Effector memory CD4-positive, alpha-beta T cell (primary cell): ENCODE measurements around the gene ECT2L.

ENCODE experiments used
- DNase-seq, 3 donors: peaks; one replicate each; pipeline ENCODE4 v3.0.0-alpha.2; 2020
- H3K27ac ChIP-seq: 2 replicates; pipeline ENCODE4 v1.7.0; 2013; ENCODE audit warnings: mild to moderate bottlenecking, low read length, moderate library complexity; ENCODE audit not compliant: insufficient read depth, poor library complexity, severe bottlenecking
- H3K27me3 ChIP-seq: replicated peaks from 2 replicates; pipeline ENCODE4 v1.7.0; 2013; ENCODE audit warnings: mild to moderate bottlenecking, low read length; ENCODE audit not compliant: insufficient read depth, control insufficient read depth, poor library complexity, severe bottlenecking
- H3K36me3 ChIP-seq: 2 replicates; pipeline ENCODE4 v1.7.0; 2013; ENCODE audit warnings: mild to moderate bottlenecking, low read length, moderate library complexity; ENCODE audit not compliant: control insufficient read depth, insufficient read depth
- H3K4me1 ChIP-seq: 2 replicates; pipeline ENCODE4 v1.7.0; 2013; ENCODE audit warnings: low read length, mild to moderate bottlenecking; ENCODE audit not compliant: control insufficient read depth, insufficient read depth, poor library complexity, severe bottlenecking
- H3K4me3 ChIP-seq: 2 replicates; pipeline ENCODE4 v1.7.0; 2013; ENCODE audit warnings: low read length, low read depth, mild to moderate bottlenecking; ENCODE audit not compliant: insufficient read depth, poor library complexity, severe bottlenecking
- H3K9me3 ChIP-seq: 2 replicates; pipeline ENCODE4 v1.7.0; 2013; ENCODE audit warnings: mild to moderate bottlenecking, low read length, moderate library complexity; ENCODE audit not compliant: control insufficient read depth

ECT2L gene

DNA sequence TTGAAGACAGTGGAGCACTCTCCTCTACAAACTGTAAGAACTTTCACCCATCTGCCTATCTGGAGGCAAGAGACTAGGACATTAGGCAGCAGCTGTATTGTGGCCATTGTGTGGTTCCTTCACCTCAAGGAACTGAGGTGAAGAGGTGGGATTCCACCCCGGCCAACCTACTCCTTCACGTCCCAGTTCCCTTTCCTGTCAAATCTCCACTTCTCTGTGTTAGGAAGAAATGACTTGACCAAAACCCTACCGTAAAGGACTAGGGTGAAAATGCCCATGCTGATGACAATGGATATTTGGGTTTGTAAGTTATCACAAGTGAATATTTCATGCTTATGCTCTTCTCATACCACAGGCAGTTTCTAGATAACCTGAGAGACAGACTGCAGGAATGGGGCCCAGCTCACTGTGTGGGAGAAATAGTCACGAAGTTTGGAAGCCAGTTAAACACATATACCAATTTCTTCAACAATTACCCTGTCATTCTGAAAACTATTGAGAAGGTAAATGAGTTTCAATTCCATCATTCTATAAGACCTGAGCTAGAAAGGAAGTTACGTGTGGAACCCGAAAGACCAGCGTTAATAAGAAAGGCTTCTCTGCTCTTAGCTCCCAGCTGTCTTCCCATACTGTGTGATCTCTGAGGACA, 86.6 kb downstream of the ECT2L start:
- Histone ChIP-seq H3K36me3 (no peaks in the 10 kb centered on the region), H3K9me3 (no peaks in the 10 kb centered on the region), H3K27ac (no peak overlapping the region), H3K4me3 (no peak overlapping the region), H3K4me1 (no peaks in the 10 kb centered on the region), H3K27me3 (no peaks in the 10 kb centered on the region)
- no peak for DNase-seq

DNA sequence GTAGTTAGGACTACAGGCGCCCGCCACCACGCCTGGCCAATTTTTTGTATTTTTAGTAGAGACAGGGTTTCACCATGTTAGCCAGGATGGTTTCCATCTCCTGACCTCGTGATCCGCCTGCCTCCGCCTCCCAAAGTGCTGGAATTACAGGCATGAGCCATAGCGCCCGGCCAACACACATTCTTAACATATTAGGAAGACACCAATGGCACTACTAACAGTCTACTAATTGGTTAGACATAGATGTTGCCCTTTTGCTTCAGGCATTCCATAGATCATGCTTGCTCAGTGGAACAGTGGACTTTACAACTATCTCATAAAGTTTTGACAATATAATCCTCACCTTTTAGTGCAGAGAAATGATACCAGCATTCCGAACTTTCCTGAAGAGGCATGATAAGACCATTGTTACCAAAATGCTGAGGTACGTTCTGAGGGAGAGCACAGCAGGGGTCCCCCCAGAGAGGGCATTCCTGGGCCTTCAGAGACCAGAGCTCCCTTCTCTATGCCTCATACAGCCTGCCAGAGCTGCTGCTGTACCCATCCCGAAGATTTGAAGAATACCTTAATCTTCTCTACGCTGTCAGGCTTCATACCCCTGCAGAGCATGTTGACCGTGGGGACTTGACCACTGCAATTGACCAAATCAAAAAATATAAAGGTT, 89.4 kb downstream of the ECT2L start:
- Histone ChIP-seq H3K4me1 (no peaks in the 10 kb centered on the region), H3K4me3 (no peak overlapping the region), H3K27me3 (no peaks in the 10 kb centered on the region), H3K27ac (no peak overlapping the region), H3K36me3 (no peaks in the 10 kb centered on the region), H3K9me3 (no peaks in the 10 kb centered on the region)
- no peak for DNase-seq

DNA sequence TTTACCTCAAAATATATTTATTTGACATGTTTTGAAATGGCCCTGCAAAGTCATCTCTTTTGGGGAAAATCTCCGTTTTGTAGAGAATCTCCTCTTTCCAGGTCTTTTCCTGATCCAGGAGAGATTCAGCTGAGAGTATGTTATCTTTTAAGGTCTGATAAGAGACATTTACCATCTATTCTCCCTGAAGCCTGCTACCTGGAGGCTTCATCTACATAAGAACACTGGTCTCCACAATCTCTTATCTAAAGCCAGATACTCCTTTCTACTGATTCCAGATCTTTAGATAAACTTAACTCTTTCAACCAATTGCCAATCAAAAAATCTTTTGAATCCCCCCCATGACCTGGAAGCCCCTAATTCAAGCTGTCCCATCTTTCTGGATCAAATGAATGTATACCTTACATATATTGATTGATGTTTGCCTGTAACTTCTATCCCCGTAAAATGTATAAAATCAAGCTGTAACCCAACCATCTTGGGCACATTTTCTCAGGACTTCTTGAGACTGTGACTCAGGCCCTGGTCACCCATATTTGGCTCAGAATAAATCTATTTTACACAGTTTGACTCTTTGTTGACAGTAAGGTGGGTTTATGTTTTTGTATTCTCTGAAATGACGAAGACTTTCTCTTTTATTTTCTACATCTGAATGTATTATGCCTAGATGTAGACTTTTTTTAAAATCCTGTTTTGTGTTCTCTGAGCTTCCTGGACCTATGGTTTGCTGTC, 95.5 kb downstream of the ECT2L start:
- H3K9me3 ChIP-seq, result no peaks in the 10 kb centered on the region
- H3K36me3 ChIP-seq, result no peaks in the 10 kb centered on the region
- H3K4me3 ChIP-seq, result no peak overlapping the region
- H3K27ac ChIP-seq, result no peak overlapping the region
- H3K27me3 ChIP-seq, result no peaks in the 10 kb centered on the region
- no peaks in the 10 kb centered on the region for H3K4me1 ChIP-seq
- DNase-seq, result no peak

DNA sequence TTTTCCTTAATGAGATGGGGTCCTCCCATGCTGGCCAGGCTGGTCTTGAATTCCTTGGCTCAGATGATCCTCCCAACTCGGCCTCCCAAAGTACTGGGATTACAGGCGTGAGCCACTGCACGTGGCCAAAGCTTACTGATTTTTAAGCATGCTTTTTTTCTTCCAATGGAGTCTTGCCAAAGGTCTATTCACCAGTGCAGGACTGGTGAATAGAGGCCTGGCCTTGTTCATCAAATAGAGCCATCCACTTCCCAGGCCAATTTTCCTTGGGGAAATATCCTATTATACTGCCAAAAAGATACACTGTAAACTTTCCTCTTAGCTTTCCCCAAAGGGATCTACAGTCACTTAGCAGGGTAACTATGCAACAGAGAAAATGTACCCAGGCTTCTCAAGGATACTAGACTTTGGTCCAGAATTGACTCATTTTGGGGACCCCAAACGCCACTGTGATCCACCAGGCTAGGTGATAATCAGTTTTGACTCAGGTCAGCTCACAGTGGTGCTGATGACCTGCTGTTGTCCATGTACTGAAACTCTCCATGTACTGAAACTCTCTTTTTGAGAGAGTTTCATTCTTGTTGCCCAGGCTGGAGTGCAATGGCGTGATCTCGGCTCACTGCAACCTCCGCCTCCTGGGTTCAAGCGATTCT, 100.3 kb downstream of the ECT2L start:
- H3K36me3 ChIP-seq, result no peaks in the 10 kb centered on the region

DNA sequence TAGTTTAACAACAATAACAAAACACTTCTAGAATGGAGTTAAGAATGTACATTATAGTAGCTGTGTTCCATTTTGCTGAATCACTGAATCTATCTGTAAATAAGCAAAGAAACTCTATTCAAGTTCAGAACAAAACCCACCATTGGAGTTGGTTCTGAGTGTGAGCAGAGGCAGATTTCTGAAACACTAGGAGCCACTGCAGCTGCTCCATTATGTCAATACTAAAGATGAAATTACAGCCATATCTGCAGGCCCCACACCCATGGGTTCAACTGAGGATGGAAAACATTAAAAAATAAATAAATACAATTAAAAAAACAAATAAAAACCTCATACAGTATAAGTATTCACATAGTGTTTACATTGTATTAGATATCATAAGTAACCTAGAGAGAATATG, 101.1 kb downstream of the ECT2L start:
- Histone ChIP-seq H3K4me3 (no peak overlapping the region), H3K27me3 (no peaks in the 10 kb centered on the region), H3K27ac (no peak overlapping the region), H3K36me3 (no peaks in the 10 kb centered on the region), H3K9me3 (no peaks in the 10 kb centered on the region), H3K4me1 (no peaks in the 10 kb centered on the region)
- no peak for DNase-seq

More for the DNA sequence above, 100.3 kb downstream of the ECT2L start:
- DNase-seq, result no peak
- Histone ChIP-seq H3K9me3 (no peaks in the 10 kb centered on the region), H3K27me3 (no peaks in the 10 kb centered on the region), H3K4me3 (no peak overlapping the region), H3K27ac (no peak overlapping the region), H3K4me1 (no peaks in the 10 kb centered on the region)

DNA sequence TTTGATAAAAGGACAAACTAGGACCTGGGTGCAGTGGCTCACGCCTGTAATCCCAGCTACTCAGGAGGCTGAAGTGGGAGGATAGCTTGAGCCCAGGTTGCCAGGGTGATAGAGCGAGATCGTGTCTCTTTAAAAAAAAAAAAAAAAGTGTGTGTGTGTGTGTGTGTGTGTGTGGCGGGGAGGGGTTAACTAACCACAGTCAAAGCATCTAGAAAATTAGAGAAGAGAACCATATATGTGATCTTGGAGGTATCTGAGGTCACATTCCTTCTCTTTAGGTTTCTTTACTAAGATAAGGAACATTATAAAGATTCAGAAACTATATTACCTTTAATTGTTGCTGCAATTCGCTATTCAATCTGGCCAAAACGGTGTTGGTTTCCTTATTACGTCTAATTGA, 111.3 kb downstream of the ECT2L start:
- Histone ChIP-seq H3K27me3 (no peaks in the 10 kb centered on the region), H3K4me3 (no peak overlapping the region), H3K27ac (no peak overlapping the region), H3K36me3 (peaks cover 72% of the 10 kb centered on the region), H3K4me1 (no peaks in the 10 kb centered on the region), H3K9me3 (no peaks in the 10 kb centered on the region)
- no peak for DNase-seq

DNA sequence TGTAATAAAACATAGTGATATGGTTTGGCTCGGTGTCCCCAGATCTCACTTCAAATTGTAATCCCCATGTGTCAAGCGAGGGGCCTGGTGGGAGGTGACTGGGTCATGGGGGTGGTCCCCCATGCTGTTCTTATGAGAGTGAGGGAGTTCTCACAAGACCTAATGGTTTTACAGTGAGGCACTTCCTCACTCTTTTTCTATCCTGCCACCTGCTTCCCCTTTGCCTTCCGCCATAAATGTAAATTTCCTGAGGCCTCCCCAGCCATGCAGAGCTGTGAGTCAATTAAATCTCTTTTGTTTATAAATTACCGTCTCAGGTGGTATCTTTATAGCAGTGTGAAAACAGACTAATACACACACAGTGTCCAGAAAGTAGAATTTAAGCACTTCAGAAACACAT, 113.6 kb downstream of the ECT2L start:
- no peaks in the 10 kb centered on the region for H3K27me3 ChIP-seq
- peaks cover 74% of the 10 kb centered on the region for H3K36me3 ChIP-seq
- no peaks in the 10 kb centered on the region for H3K9me3 ChIP-seq
- no peak overlapping the region for H3K27ac ChIP-seq
- no peak overlapping the region for H3K4me3 ChIP-seq
- H3K4me1 ChIP-seq, result no peaks in the 10 kb centered on the region
- no peak for DNase-seq

DNA sequence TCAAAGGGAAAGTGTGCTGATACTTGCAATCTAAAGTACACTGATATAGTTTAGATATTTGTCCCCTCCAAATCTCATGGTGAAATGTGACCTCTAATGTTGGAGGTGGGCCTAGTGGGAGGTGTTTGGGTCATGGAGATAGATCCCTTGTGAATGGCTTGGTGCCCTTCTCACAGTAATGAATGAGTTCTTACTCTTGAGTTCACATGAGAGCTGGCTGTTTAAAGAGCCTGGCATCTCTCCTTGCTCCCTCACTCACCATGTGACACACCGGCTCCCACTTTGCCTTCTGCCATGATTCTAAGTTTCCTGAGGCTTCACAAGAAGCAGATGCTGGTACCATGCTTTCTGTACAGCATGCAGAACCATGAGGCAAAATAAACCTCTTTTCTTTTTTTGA, 114.1 kb downstream of the ECT2L start:
- Histone ChIP-seq H3K27ac (no peak overlapping the region), H3K4me1 (no peaks in the 10 kb centered on the region), H3K9me3 (no peaks in the 10 kb centered on the region), H3K4me3 (no peak overlapping the region), H3K27me3 (no peaks in the 10 kb centered on the region), H3K36me3 (peaks cover 73% of the 10 kb centered on the region)
- DNase-seq, result no peak

DNA sequence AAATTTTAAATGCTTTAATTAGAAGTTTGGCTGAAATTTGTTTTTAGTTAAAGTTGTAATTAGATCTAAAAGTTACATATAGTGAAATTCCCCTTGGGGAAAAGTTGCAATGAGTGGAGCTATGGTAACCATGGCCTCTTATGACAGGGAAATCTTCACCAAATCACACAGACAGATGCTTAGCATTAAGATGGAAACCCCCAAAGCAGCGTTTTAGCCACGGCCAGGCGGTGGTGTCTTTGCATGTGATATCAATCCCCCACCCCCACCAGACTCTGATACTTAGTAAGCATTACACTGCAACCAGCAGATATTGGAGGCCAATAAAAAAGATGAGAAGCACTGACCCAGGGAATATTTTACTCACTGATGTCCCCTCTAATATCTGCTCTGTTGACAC, 116.4 kb downstream of the ECT2L start:
- H3K36me3 ChIP-seq, result peaks cover 61% of the 10 kb centered on the region

DNA sequence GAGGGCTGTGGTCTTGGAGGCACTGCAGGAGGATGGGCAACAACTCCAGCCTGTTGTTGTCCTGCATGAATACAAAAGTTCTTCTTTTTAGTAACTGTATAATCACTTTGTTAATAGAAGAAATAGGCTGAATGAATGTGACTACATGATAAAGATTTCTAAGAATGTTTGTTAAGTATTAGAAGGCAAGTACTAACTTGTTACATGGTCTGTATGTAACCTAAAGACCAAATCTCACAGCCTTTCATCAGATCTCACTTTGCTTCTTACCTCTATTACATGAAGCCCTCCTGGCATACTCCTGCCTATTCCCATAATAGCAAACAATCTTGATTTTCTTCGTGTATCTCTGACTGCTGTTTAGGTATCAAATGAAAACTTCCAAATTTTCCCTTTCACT, 118.8 kb downstream of the ECT2L start:
- Histone ChIP-seq H3K4me1 (no peaks in the 10 kb centered on the region), H3K9me3 (no peaks in the 10 kb centered on the region), H3K36me3 (peaks cover 57% of the 10 kb centered on the region), H3K27me3 (no peaks in the 10 kb centered on the region), H3K4me3 (no peak overlapping the region), H3K27ac (no peak overlapping the region)
- no peak for DNase-seq

More for the DNA sequence above, 116.4 kb downstream of the ECT2L start:
- Histone ChIP-seq H3K4me3 (no peak overlapping the region), H3K27ac (no peak overlapping the region), H3K9me3 (no peaks in the 10 kb centered on the region), H3K4me1 (no peaks in the 10 kb centered on the region), H3K27me3 (no peaks in the 10 kb centered on the region)
- no peak for DNase-seq
